Panc1 (cell line): ENCODE results near the gene THSD7A. TPM values are rescaled to one million over a fixed set of nuclear protein-coding genes. Genes with fewer than 3 reads are reported as not detected.

Experiments used
- ATAC-seq: fragments of 200-7000 bp; cut with Tn5 transposase; 2 replicates; pipeline ENCODE4 v1.9.1; 2020; ENCODE audit warnings: mild to moderate bottlenecking, moderate library complexity
- BruUV-seq: library from RNA; stranded (reverse); fragments of 400-500 nt; replicated peaks from 2 replicates; lab custom pipeline; 2021; lab: Mats Ljungman, UMichigan
- CTCF ChIA-PET: fragments of 300-600 bp; sonication (Branson Sonifier 250); formaldehyde crosslinking; loops from one replicate; lab custom pipeline; 2022; ENCODE audit warnings: antibody characterized with exemption; lab: Charles Lee
- POLR2A ChIA-PET: fragments of 300-600 bp; sonication (Branson Sonifier 250); formaldehyde crosslinking; loops from one replicate; lab custom pipeline; 2022; ENCODE audit warnings: antibody characterized with exemption; lab: Charles Lee
- DNase-seq: peaks from one replicate; pipeline ENCODE4 v3.0.0-alpha.2; 2010; ENCODE audit warnings: low read depth, low spot score
- H3K27ac ChIP-seq: 2 replicates; pipeline ENCODE4 v1.5.1; 2011; ENCODE audit warnings: mild to moderate bottlenecking, low read length, inconsistent platforms
- H3K27me3 ChIP-seq: fragments of 200-500 bp; sonication (Bioruptor generic); 2 replicates; pipeline ENCODE4 v1.6.0; 2014; ENCODE audit warnings: low read length, inconsistent platforms; ENCODE audit not compliant: control insufficient read depth, insufficient read depth
- H3K36me3 ChIP-seq: fragments of 200-500 bp; sonication (Bioruptor generic); 2 replicates; pipeline ENCODE4 v1.5.1; 2014; ENCODE audit warnings: inconsistent platforms, mild to moderate bottlenecking, low read length, moderate library complexity; ENCODE audit not compliant: control insufficient read depth, insufficient read depth
- H3K4me1 ChIP-seq: 2 replicates; pipeline ENCODE4 v1.5.1; 2011; ENCODE audit warnings: inconsistent platforms, mild to moderate bottlenecking, low read length, moderate library complexity; ENCODE audit not compliant: control insufficient read depth, insufficient read depth
- H3K4me3 ChIP-seq, 2 experiments: 2 replicates each; pipeline ENCODE4 v1.5.1; 2011 to 2012; ENCODE audit warnings: low read depth in 2 of 2, low read length in 2 of 2, mild to moderate bottlenecking in 2 of 2, inconsistent platforms in 1 of 2, moderate library complexity in 1 of 2
- H3K9me3 ChIP-seq: fragments of 200-500 bp; sonication (Bioruptor generic); 2 replicates; pipeline ENCODE4 v1.5.1; 2014; ENCODE audit warnings: low read depth, mild to moderate bottlenecking, inconsistent platforms, low read length, moderate library complexity; ENCODE audit not compliant: control insufficient read depth, insufficient read depth
- POLR2AphosphoS5 ChIP-seq: IDR thresholded peaks from 2 replicates; pipeline ENCODE4 v1.6.1; 2012; ENCODE audit warnings: mild to moderate bottlenecking, low read depth, low read length, moderate library complexity
- SIN3A ChIP-seq: IDR thresholded peaks from 2 replicates; pipeline ENCODE4 v1.6.1; 2012; ENCODE audit warnings: low read depth, mild to moderate bottlenecking, low read length, moderate library complexity, borderline replicate concordance; ENCODE audit not compliant: insufficient read depth
- TCF7L2 ChIP-seq: IDR thresholded peaks from 2 replicates; pipeline ENCODE4 v1.6.1; 2011; ENCODE audit warnings: mild to moderate bottlenecking, low read depth, low read length, inconsistent platforms
- in situ Hi-C: cut with HindIII; loops from 2 replicates; pipeline ENCODE4 v1.10.0; 2016; ENCODE audit warnings: low sequenced_read_pairs, low pct_unique_long_range_greater_than_20kb
- intact Hi-C: fragments of 100-400 bp; cut with micrococcal nuclease; formaldehyde crosslinking; loops from one replicate; pipeline ENCODE4 v1.10.0; 2022; ENCODE audit not compliant: unreplicated experiment
- total RNA-seq: library from RNA; stranded (reverse); gene quantifications from one replicate; pipeline ENCODE4 v1.2.1, GENCODE V29; 2021; ENCODE audit not compliant: unreplicated experiment
- TF ChIP-seq, protein P1 (sequence below): fragments of 450-650 bp; IDR thresholded peaks from 2 replicates; pipeline ENCODE4 v1.5.1; 2017; ENCODE audit warnings: mild to moderate bottlenecking
- TF ChIP-seq, protein P2 (sequence below), 2 experiments: IDR thresholded peaks; 2 replicates each; pipeline ENCODE4 v1.6.1; 2011 to 2012; ENCODE audit warnings: low read depth in 2 of 2, control low read depth in 1 of 2, low read length in 1 of 2, mild to moderate bottlenecking in 1 of 2, moderate library complexity in 1 of 2; ENCODE audit not compliant: insufficient read depth in 1 of 2

The THSD7A gene
- total RNA-seq, 1 experiment from 2014 or later, result 38.6 TPM

DNA sequence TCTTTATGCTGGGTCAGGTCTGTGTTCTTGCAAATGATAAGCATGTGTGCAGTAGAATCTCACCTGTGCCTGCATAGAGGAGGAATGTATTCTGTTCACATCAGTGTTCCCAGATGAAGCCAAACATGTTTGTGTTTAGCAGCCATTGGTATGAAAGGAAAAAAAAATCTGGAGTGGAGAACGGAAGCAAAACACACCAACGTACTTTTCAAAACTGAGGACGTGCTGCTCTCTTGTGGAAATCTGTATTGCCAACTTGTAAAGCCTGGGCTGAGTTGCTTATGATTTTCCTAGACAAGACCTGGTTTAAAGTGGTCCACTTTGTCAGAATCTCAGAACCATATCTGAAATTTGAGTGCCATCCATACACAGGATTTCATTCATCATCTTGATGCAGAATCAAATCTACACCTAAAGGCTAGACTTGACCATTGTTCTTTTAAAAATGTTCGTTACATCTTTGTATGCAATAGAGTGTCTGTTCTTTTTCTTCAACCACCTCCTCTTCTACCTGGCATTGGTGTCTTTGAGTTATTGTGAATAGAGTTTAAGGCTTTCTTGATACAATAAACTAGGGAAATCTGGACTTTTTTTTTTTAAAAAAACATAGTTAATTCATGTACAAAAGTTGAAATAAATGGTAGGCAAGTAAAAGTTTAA, 490.6 kb downstream of the THSD7A start:
- Histone ChIP-seq H3K4me3 (no peak overlapping the region), H3K27ac (no peak overlapping the region), H3K4me1 (peaks cover 6% of the 10 kb centered on the region; the same call in 1 of the 2 replicates), H3K36me3 (no peaks in the 10 kb centered on the region), H3K9me3 (no peaks in the 10 kb centered on the region), H3K27me3 (peaks cover 8% of the 10 kb centered on the region; the same call in 1 of the 2 replicates)
- TF ChIP-seq, protein P1, sequence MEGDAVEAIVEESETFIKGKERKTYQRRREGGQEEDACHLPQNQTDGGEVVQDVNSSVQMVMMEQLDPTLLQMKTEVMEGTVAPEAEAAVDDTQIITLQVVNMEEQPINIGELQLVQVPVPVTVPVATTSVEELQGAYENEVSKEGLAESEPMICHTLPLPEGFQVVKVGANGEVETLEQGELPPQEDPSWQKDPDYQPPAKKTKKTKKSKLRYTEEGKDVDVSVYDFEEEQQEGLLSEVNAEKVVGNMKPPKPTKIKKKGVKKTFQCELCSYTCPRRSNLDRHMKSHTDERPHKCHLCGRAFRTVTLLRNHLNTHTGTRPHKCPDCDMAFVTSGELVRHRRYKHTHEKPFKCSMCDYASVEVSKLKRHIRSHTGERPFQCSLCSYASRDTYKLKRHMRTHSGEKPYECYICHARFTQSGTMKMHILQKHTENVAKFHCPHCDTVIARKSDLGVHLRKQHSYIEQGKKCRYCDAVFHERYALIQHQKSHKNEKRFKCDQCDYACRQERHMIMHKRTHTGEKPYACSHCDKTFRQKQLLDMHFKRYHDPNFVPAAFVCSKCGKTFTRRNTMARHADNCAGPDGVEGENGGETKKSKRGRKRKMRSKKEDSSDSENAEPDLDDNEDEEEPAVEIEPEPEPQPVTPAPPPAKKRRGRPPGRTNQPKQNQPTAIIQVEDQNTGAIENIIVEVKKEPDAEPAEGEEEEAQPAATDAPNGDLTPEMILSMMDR, result peak; percentile 71
- TF ChIP-seq, protein P2, sequence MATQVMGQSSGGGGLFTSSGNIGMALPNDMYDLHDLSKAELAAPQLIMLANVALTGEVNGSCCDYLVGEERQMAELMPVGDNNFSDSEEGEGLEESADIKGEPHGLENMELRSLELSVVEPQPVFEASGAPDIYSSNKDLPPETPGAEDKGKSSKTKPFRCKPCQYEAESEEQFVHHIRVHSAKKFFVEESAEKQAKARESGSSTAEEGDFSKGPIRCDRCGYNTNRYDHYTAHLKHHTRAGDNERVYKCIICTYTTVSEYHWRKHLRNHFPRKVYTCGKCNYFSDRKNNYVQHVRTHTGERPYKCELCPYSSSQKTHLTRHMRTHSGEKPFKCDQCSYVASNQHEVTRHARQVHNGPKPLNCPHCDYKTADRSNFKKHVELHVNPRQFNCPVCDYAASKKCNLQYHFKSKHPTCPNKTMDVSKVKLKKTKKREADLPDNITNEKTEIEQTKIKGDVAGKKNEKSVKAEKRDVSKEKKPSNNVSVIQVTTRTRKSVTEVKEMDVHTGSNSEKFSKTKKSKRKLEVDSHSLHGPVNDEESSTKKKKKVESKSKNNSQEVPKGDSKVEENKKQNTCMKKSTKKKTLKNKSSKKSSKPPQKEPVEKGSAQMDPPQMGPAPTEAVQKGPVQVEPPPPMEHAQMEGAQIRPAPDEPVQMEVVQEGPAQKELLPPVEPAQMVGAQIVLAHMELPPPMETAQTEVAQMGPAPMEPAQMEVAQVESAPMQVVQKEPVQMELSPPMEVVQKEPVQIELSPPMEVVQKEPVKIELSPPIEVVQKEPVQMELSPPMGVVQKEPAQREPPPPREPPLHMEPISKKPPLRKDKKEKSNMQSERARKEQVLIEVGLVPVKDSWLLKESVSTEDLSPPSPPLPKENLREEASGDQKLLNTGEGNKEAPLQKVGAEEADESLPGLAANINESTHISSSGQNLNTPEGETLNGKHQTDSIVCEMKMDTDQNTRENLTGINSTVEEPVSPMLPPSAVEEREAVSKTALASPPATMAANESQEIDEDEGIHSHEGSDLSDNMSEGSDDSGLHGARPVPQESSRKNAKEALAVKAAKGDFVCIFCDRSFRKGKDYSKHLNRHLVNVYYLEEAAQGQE (IDR thresholded peaks at IDR 0.05; ENCODE audit: insufficient read depth in 1 of 2, low read depth in 2 of 2, low read length in 1 of 2), result no peak
- BruUV-seq, result no TSS peak
- DNase-seq (no peak), ATAC-seq (peak; percentile 84)
- POLR2A ChIA-PET, result no interaction called here
- in situ Hi-C loops, result no loop called here
- CTCF ChIA-PET, result no interaction called here
- intact Hi-C loops, result loop anchor here (5.0 to 10.0 kb wide), 5 partner anchors 129 to 927 kb away; a partner anchor contains a TSS

DNA sequence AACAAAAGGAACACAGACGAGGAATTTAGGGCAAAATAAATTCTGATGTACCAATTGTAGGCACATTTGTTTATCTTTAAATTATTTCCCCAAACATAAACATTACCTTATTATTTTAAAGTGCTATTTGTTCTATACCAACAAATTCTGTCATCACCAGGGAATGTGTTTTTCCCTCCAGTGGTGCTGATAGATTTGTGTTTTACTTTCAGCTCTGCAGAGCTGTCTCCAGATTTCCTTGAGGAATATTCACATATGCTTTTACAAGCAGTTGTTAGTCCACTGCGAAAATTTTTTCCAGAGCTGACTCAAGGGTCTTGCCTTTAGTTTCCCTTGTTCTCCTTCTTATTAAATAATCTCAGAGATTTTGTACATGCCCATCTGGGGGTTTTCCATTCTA, 495.6 kb downstream of the THSD7A start:
- no peak for DNase-seq
- Histone ChIP-seq H3K9me3 (no peaks in the 10 kb centered on the region), H3K4me3 (no peak overlapping the region), H3K4me1 (no peaks in the 10 kb centered on the region), H3K27ac (no peak overlapping the region), H3K36me3 (no peaks in the 10 kb centered on the region), H3K27me3 (peaks cover 10% of the 10 kb centered on the region; the same call in 1 of the 2 replicates)
- in situ Hi-C loops (no loop called here), intact Hi-C loops (no loop called here)
- ChIA-PET POLR2A (no interaction called here), CTCF (no interaction called here)
- TF ChIP-seq, protein P2 (IDR thresholded peaks at IDR 0.05; ENCODE audit: insufficient read depth in 1 of 2, low read depth in 2 of 2, low read length in 1 of 2), result no peak
- TF ChIP-seq SIN3A (no peak), TCF7L2 (no peak), POLR2AphosphoS5 (no peak)
- TF ChIP-seq, protein P1, result no peak
- ATAC-seq, result no peak
- BruUV-seq, result no TSS peak
